ENCODE data around the gene PHYHIPL.

Gene PHYHIPL

DNA sequence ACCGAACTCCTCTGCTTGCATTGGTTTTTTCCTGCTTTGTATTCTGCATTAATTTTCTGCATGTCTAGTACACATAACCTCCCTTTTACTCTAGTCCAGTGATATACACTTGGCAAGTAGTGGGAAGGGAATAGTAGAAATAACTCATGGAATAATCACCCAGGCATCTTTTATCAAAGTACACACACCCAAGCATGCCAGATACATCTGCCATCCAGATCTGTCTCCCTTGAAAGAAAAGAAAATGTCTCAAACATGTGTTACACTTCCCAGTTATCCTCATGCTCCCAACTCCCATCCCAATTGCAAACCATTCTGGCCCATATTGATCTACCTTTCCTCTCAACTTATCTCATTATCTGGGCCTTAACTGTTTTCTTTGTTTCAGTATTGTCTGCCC lies 79.0 kb downstream of the PHYHIPL start:
- no peaks in the 10 kb centered on the region for H3K36me3 ChIP-seq (replicated peaks)
- no peaks in the 10 kb centered on the region for H3K27me3 ChIP-seq (replicated peaks)
- H3K4me3 ChIP-seq (ENCODE audit: low read depth, low read length) = no peak overlapping the region
- no peak for DNase-seq
- TF ChIP-seq, protein P1, sequence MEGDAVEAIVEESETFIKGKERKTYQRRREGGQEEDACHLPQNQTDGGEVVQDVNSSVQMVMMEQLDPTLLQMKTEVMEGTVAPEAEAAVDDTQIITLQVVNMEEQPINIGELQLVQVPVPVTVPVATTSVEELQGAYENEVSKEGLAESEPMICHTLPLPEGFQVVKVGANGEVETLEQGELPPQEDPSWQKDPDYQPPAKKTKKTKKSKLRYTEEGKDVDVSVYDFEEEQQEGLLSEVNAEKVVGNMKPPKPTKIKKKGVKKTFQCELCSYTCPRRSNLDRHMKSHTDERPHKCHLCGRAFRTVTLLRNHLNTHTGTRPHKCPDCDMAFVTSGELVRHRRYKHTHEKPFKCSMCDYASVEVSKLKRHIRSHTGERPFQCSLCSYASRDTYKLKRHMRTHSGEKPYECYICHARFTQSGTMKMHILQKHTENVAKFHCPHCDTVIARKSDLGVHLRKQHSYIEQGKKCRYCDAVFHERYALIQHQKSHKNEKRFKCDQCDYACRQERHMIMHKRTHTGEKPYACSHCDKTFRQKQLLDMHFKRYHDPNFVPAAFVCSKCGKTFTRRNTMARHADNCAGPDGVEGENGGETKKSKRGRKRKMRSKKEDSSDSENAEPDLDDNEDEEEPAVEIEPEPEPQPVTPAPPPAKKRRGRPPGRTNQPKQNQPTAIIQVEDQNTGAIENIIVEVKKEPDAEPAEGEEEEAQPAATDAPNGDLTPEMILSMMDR (IDR thresholded peaks at IDR 0.05; ENCODE audit: low read depth, low read length, missing control alignments) = no peak
- in situ Hi-C loops (cut with HindIII; ENCODE audit: low pct_ligation_motif_present, low sequenced_read_pairs) = loop anchor here (25.0 kb wide), 1 partner anchor 107 kb away; the partner anchor contains the start of gene FAM13C
- no peak overlapping the region for H3K27ac ChIP-seq

DNA sequence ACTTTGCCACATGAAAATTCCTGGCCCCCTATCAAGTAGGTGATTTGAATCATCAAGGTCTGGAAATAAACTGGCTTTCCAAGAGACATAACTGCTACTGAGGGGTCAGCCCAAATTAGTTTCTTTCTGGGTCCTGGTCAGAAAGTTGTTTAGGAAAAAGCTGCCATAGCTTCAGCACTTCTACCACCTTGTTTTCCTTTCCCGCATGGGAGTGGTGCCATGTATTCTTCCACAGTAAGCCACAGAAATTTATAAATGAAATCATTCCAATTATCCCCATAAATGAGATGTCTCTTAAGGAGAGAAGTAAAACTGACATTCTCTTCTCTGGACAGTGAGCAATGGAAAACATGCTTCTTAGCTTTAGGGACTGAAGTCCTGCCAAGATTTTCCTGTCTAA lies 80.8 kb downstream of the PHYHIPL start:
- TF ChIP-seq, protein P1 (IDR thresholded peaks at IDR 0.05; ENCODE audit: low read depth, low read length, missing control alignments) = no peak
- H3K27ac ChIP-seq = no peak overlapping the region
- DNase-seq = no peak
- no peak overlapping the region for H3K4me3 ChIP-seq (ENCODE audit: low read depth, low read length)
- H3K36me3 ChIP-seq (replicated peaks) = no peaks in the 10 kb centered on the region
- no peaks in the 10 kb centered on the region for H3K27me3 ChIP-seq (replicated peaks)
- in situ Hi-C loops (cut with HindIII; ENCODE audit: low pct_ligation_motif_present, low sequenced_read_pairs) = loop anchor here (25.0 kb wide), 1 partner anchor 105 kb away; the partner anchor contains the start of gene FAM13C

DNA sequence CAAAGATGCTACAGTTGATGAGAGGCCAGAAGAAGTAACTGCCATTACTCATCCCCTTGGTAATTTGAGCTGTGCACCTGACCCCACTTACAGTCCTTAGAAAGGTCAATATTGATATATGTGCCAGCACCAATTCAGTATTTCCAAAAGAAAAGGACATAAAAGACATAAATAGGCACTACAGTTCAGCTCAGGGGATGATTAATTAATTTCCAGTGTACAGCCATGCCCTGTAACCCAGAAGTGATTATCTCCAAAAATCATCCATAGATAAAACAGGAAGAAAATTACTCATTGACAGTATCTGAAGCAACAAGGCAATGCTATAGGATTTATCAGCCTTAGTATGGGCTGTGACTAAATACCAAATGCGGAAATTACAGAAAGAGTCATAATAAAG lies 82.4 kb downstream of the PHYHIPL start:
- in situ Hi-C loops (cut with HindIII; ENCODE audit: low pct_ligation_motif_present, low sequenced_read_pairs) = loop anchor here (25.0 kb wide), 1 partner anchor 103 kb away; the partner anchor contains the start of gene FAM13C
- Histone ChIP-seq H3K36me3 (replicated peaks) (no peaks in the 10 kb centered on the region), H3K4me3 (ENCODE audit: low read depth, low read length) (no peak overlapping the region), H3K27me3 (replicated peaks) (no peaks in the 10 kb centered on the region), H3K27ac (no peak overlapping the region)
- TF ChIP-seq, protein P1 (IDR thresholded peaks at IDR 0.05; ENCODE audit: low read depth, low read length, missing control alignments) = no peak
- no peak for DNase-seq

DNA sequence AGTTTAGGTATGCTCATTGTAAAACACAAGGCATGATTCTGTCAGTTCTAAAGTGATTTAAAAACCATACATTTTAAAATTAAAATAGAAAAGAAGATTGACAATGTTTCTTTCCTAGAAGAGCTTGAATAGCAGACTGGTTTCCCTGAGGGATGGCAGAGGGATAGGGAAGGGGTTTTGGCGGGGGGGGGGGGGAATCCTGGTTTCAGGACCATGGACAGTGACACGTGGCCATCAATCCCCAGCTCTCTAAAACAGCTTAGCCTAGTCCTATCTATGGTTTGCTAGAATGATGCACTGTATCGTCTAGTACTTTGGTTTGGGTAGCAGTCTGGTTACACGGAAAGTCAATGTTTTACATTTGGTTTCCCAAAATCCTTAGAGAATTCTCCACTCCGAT lies 88.7 kb downstream of the PHYHIPL start:
- Histone ChIP-seq H3K36me3 (replicated peaks) (no peaks in the 10 kb centered on the region), H3K4me3 (ENCODE audit: low read depth, low read length) (no peak overlapping the region), H3K27ac (no peak overlapping the region), H3K27me3 (replicated peaks) (no peaks in the 10 kb centered on the region)
- TF ChIP-seq, protein P1 (IDR thresholded peaks at IDR 0.05; ENCODE audit: low read depth, low read length, missing control alignments) = no peak
- in situ Hi-C loops (cut with HindIII; ENCODE audit: low pct_ligation_motif_present, low sequenced_read_pairs) = loop anchor here (25.0 kb wide), 1 partner anchor 97 kb away; the partner anchor contains the start of gene FAM13C
- DNase-seq = no peak

DNA sequence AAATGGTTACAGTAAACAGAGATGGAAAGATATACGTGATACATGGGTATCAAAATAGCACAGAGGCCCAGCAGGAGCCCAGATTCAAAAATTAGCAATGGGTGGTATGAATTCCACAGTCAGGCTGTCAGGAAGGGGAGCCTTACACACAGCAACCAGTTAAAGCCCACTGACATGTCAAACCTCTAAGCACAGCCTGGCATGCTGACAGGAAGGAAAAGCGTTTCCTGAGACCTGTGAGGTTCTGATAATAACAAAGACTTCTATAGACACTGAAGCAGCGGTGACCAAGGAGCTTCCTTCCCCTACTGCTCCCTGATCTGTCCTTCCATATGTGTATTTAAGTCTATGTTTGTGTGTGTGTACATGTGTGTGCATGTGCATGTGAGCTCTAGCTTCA lies 89.9 kb downstream of the PHYHIPL start:
- TF ChIP-seq, protein P1 (IDR thresholded peaks at IDR 0.05; ENCODE audit: low read depth, low read length, missing control alignments) = no peak
- Histone ChIP-seq H3K27ac (no peak overlapping the region), H3K4me3 (ENCODE audit: low read depth, low read length) (no peak overlapping the region), H3K36me3 (replicated peaks) (no peaks in the 10 kb centered on the region), H3K27me3 (replicated peaks) (no peaks in the 10 kb centered on the region)
- no peak for DNase-seq
- in situ Hi-C loops (cut with HindIII; ENCODE audit: low pct_ligation_motif_present, low sequenced_read_pairs) = loop anchor here (25.0 kb wide), 1 partner anchor 96 kb away; the partner anchor contains the start of gene FAM13C

DNA sequence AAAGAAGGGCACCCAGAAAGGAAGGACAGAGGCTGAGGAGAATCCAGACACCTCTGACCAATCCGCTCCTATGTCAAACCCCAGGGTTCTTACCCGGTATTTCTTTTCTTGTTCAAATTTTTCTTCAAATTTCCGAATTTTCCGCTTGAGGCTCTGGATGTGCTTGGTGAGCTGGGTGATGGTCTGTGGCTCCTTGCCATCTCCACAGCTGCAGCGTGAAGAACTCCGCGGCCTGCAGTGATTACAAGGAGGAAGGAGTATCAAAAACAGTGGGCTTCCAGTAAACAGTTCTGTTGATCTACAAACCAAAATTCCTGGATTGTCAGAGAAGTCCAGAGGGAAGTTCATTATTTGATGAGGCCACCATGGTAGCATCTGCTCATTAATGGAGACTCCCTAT lies 92.0 kb downstream of the PHYHIPL start:
- DNase-seq = no peak
- H3K27me3 ChIP-seq (replicated peaks) = no peaks in the 10 kb centered on the region
- in situ Hi-C loops (cut with HindIII; ENCODE audit: low pct_ligation_motif_present, low sequenced_read_pairs) = loop anchor here (25.0 kb wide), 1 partner anchor 94 kb away; the partner anchor contains the start of gene FAM13C
- H3K4me3 ChIP-seq (ENCODE audit: low read depth, low read length) = no peak overlapping the region
- no peak overlapping the region for H3K27ac ChIP-seq
- TF ChIP-seq, protein P1 (IDR thresholded peaks at IDR 0.05; ENCODE audit: low read depth, low read length, missing control alignments) = no peak
- H3K36me3 ChIP-seq (replicated peaks) = no peaks in the 10 kb centered on the region

Data from brain microvascular endothelial cell (primary cell).